ENCODE results near the gene CCDC142. TPM values are rescaled to one million over a fixed set of nuclear protein-coding genes. Genes with fewer than 3 reads are reported as not detected.

Gene CCDC142
- polyA plus RNA-seq, 1 donor from 2014 or later: 21.6 TPM

DNA sequence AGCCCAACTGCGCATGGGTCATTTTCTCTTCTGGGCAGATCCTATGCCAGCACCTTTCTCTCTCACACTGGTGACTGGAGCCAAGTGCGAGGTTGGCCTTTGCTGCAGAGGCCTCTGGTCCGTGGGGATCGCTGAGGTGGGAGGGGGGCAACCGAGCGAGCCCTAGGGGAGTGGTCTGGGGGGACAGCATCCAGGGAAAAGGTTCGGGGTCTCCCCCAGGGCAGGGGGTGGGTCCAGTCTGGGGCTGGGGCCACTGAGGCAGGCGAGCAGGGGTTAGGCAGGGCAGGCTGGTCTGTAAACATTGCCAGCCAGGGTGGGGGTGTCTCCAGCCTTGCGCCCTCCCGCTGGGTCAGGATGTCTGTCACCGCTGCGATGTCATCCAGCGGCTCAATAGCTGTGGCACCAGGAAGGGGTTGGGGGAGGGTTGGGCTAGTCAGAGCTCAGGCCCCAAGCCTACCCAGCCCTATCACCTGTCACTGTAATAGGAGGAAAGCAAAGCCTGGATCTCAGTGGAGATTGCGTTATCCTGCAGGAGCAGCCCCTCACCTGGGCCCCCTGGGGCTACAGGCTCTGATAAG is 56.5 kb downstream of the CCDC142 start:
- Histone ChIP-seq H3F3A (ENCODE audit: insufficient read depth, low read length, poor library complexity, severe bottlenecking) (no peaks in the 10 kb centered on the region), H3K79me2 (replicated peaks; ENCODE audit: insufficient read depth, low read length) (no peaks in the 10 kb centered on the region), H3K9ac (ENCODE audit: low read length) (no peak overlapping the region), H3K4me3 (ENCODE audit: low read length) (no peak overlapping the region), H3K36me3 (ENCODE audit: insufficient read depth, low read length) (no peaks in the 10 kb centered on the region), H3K27me3 (ENCODE audit: insufficient read depth, low read depth, low read length) (no peaks in the 10 kb centered on the region), H3K4me2 (ENCODE audit: low read length) (no peak overlapping the region), H2AFZ (ENCODE audit: low read depth, low read length) (no peak overlapping the region), H4K20me1 (ENCODE audit: insufficient read depth) (no peaks in the 10 kb centered on the region), H3K9me2 (ENCODE audit: insufficient read depth, low read length) (no peaks in the 10 kb centered on the region), H3K9me3 (ENCODE audit: low read length) (no peaks in the 10 kb centered on the region), H3K27ac (ENCODE audit: low read length) (no peak overlapping the region)
- TF ChIP-seq POLR2AphosphoS5 (IDR thresholded peaks at IDR 0.05): no peak
- TF ChIP-seq SMC3 (conservative IDR thresholded peaks at IDR 0.05; ENCODE audit: poor library complexity): no peak

DNA sequence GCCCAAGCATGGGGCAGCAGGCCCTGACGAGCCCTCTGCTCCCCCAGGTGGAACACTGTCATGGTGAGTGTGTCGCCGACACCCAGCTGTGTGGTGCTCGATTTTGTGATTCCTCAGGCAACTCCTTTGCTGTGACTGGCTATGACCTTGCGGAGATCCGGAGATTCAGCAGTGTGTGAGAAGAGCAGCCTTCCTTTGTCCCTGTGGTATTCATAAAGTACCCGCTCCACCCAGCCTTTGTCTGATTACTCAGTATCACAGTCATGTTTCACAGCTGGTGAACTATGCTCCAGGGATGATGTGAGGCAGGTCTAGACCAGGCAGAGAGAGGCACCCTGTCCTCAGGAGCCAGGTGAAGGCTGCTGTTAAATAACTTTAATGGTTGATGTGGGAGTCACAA is 57.3 kb downstream of the CCDC142 start:
- no peak overlapping the region for H3K4me2 ChIP-seq (ENCODE audit: low read length)
- H2AFZ ChIP-seq (ENCODE audit: low read depth, low read length): no peak overlapping the region
- H3K9me2 ChIP-seq (ENCODE audit: insufficient read depth, low read length): no peaks in the 10 kb centered on the region
- no peaks in the 10 kb centered on the region for H3F3A ChIP-seq (ENCODE audit: insufficient read depth, low read length, poor library complexity, severe bottlenecking)
- H3K4me3 ChIP-seq (ENCODE audit: low read length): no peak overlapping the region
- TF ChIP-seq RAD21 (conservative IDR thresholded peaks at IDR 0.05) (no peak), SMC3 (conservative IDR thresholded peaks at IDR 0.05; ENCODE audit: poor library complexity) (no peak), EP300 (conservative IDR thresholded peaks at IDR 0.05; ENCODE audit: poor library complexity, severe bottlenecking) (no peak), TAF1 (IDR thresholded peaks at IDR 0.05; ENCODE audit: low read depth) (no peak), EZH2 (IDR thresholded peaks at IDR 0.05; ENCODE audit: borderline replicate concordance, insufficient read depth, low read length, poor library complexity, severe bottlenecking) (no peak), MXI1 (conservative IDR thresholded peaks at IDR 0.05; ENCODE audit: poor library complexity, severe bottlenecking) (no peak), POLR2AphosphoS5 (IDR thresholded peaks at IDR 0.05) (no peak)
- TF ChIP-seq, protein P1, sequence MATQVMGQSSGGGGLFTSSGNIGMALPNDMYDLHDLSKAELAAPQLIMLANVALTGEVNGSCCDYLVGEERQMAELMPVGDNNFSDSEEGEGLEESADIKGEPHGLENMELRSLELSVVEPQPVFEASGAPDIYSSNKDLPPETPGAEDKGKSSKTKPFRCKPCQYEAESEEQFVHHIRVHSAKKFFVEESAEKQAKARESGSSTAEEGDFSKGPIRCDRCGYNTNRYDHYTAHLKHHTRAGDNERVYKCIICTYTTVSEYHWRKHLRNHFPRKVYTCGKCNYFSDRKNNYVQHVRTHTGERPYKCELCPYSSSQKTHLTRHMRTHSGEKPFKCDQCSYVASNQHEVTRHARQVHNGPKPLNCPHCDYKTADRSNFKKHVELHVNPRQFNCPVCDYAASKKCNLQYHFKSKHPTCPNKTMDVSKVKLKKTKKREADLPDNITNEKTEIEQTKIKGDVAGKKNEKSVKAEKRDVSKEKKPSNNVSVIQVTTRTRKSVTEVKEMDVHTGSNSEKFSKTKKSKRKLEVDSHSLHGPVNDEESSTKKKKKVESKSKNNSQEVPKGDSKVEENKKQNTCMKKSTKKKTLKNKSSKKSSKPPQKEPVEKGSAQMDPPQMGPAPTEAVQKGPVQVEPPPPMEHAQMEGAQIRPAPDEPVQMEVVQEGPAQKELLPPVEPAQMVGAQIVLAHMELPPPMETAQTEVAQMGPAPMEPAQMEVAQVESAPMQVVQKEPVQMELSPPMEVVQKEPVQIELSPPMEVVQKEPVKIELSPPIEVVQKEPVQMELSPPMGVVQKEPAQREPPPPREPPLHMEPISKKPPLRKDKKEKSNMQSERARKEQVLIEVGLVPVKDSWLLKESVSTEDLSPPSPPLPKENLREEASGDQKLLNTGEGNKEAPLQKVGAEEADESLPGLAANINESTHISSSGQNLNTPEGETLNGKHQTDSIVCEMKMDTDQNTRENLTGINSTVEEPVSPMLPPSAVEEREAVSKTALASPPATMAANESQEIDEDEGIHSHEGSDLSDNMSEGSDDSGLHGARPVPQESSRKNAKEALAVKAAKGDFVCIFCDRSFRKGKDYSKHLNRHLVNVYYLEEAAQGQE (IDR thresholded peaks at IDR 0.05; ENCODE audit: borderline replicate concordance): no peak
- TF ChIP-seq, protein P2, sequence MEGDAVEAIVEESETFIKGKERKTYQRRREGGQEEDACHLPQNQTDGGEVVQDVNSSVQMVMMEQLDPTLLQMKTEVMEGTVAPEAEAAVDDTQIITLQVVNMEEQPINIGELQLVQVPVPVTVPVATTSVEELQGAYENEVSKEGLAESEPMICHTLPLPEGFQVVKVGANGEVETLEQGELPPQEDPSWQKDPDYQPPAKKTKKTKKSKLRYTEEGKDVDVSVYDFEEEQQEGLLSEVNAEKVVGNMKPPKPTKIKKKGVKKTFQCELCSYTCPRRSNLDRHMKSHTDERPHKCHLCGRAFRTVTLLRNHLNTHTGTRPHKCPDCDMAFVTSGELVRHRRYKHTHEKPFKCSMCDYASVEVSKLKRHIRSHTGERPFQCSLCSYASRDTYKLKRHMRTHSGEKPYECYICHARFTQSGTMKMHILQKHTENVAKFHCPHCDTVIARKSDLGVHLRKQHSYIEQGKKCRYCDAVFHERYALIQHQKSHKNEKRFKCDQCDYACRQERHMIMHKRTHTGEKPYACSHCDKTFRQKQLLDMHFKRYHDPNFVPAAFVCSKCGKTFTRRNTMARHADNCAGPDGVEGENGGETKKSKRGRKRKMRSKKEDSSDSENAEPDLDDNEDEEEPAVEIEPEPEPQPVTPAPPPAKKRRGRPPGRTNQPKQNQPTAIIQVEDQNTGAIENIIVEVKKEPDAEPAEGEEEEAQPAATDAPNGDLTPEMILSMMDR (IDR thresholded peaks at IDR 0.05; ENCODE audit: poor library complexity, severe bottlenecking): no peak
- H3K9ac ChIP-seq (ENCODE audit: low read length): no peak overlapping the region
- H3K79me2 ChIP-seq (replicated peaks; ENCODE audit: insufficient read depth, low read length): no peaks in the 10 kb centered on the region
- H4K20me1 ChIP-seq (ENCODE audit: insufficient read depth): no peaks in the 10 kb centered on the region
- no peak overlapping the region for H3K27ac ChIP-seq (ENCODE audit: low read length)
- no peaks in the 10 kb centered on the region for H3K9me3 ChIP-seq (ENCODE audit: low read length)
- no peaks in the 10 kb centered on the region for H3K36me3 ChIP-seq (ENCODE audit: insufficient read depth, low read length)
- no peaks in the 10 kb centered on the region for H3K27me3 ChIP-seq (ENCODE audit: insufficient read depth, low read depth, low read length)
